ENCODE results near the gene QPCTL.
A peak's percentile ranks its signal among the peaks of the same experiment; 100 is the strongest.

The QPCTL gene

GRCh38 chr19:45692187-45693105, at the start of gene QPCTL:
QPCTL (plus strand) TSS chr19:45692666; CDS start chr19:45692704, 38 bp downstream.
- FAIRE-seq, result peak; percentile 99

GRCh38 chr19:45643024-45643926, 49.2 kb upstream of the QPCTL start:
- FAIRE-seq, result peak; percentile 46

DNA sequence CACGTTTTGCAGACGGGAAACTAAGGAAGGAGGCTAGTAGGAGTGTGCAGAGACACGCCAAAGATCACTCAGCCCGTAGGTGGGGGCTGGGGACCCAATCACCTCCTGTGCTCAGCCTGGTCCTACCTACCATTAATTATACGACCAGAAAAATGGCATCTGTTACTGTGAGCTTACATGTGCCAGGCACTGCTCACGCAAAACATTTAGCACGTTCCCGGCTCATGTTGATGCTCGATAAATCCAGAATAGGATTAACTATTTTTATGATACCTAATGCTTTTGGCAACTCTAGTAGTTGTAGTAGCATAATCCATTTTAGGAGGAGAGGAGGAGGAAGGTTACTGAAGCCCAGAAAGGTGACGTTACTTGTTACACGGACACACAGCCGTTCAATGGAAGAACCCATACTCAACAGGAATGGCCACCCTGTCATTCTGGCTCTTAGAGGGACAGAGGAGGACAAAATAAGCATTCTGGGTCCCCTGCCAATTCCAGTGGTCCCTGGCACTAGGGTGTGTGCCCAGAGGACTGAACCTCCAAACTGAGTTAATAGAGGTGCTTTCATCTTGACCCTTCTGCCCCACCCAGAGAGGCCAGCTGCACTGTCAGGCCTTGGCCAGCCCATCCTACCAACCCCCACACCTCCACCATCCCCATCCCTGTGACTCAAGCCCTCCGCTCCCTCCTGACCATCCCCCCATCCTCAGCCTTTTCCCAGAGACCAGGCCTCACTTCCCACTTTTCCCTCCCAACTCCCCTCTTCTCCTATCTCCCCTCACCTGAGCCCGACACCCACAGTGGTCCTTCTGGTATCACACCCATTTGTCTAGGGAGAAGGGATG, 48.3 kb upstream of the QPCTL start:
- FAIRE-seq, result no peak

DNA sequence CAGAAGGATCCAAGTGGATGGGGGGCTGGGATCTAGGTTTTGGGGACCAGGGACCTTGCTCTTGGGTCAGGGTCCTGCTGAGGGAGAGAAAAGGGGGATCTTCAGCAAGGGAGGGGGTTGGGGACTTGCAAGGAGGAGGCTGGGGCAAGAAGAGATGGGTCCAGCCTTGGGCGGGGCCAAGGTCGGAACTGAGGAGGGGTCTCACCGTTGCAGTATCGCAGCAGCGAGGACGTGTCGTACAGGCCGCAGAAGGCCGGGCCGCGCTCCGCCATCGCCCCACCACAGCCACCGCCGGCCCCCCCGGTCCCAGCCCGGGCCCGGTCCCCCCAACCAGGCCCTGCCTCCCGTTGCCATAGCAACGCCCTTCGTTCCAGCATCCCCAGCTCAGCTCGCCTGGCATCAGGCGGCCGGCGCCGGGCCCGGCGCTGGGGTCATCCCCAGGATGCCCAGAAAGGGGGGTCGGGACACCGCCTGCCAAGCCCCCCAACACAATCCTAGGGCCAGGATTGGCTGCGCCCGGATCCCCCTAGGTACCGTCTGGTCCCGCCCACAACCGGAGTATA, 47.3 kb upstream of the QPCTL start:
- FAIRE-seq, result no peak

GRCh38 chr19:45645631-45646344, 46.7 kb upstream of the QPCTL start:
- no peak for FAIRE-seq

DNA sequence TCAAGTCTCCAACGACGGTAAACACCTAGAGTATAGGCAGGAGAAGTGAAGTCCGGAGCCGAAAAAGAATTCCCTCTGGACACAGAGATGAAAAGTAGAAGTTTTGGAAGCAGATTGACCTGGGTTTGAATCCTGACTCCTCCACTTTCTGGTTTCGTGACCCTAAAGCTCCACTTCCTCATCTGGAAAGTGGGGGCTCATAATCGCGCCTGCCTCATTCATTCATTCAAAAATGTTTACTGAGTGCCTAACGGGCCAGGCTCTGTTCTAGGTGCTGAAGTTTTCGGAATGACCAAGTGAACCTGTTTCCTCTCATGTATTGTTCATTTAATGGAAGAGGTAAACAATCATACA, 46.1 kb upstream of the QPCTL start:
- FAIRE-seq, result no peak

DNA sequence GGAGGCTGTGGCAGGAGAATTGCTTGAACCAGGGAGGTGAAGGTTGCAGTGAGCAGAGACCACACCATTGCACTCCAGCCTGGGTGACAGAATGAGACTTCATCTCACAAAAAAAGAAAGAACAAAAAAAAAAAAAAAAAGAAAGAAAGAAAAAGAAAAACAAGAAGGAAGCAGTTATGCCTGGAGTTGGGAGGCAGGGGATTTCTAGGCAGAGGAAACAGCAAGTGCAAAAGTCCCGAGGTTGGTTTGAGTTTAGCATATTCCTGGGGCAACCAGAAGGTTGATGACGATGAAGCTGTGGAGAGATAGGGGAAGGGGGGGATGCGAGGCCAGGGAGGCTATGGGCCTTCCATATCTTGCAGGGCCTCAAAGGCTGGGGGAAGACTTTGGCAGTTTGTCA, 41.7 kb upstream of the QPCTL start:
- no peak for FAIRE-seq

DNA sequence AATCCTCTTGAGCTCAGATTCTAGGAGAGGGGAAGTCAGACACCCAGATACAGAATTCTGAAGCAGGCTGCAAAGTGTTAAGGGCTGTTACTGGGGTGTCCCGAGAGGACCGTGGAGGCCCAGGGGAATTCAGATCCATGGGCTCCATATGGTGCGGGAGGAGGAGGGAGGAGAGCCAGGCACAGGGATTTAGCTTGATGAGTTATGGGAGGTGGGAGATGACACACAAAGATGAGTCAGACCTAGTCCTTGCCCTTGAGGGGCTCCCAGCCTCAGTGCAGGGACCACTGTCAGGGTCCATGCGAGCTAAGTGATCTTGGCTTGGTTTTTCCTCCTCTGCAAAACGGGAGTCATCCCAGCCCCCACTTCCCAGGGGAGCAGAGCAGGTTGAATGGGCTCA, 38.8 kb upstream of the QPCTL start:
- FAIRE-seq, result no peak

GRCh38 chr19:45655073-45655472, 37.4 kb upstream of the QPCTL start:
- FAIRE-seq, result no peak

GRCh38 chr19:45657520-45658167, 34.8 kb upstream of the QPCTL start:
- FAIRE-seq, result no peak

DNA sequence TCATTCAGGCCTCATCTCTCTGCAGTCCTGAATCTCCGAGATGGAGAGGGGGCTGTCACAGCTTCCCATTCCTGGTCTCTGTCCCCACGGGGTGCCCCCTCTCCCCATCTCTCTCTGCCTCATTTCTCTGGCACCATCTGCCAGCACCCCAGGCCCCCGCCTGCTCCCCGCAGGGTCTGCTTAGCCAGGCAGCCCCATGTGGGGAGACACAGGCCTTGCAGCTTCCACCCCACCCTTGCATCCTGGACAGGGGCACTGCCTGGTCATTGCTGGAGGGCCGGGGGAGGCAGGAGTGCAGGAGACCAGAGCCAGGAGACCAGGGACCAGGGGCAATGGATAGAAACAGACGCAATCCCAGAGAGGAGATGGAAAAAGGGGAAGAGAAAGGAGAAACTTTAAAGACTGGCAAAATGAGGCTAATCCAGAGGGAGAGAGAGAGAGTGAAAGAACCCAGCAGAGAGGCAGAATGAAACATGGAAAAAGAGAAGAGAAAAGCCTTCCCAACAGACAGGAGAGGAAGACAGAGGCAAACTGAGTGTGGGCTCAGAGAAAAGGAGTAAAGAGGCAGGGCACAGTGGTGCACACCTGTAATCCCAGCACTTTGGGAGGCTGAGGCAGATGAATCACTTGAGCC, 33.3 kb upstream of the QPCTL start:
- no peak for FAIRE-seq

- no peak for FAIRE-seq
Observed at GRCh38 chr19:45660636-45661035, 31.8 kb upstream of the QPCTL start.

- FAIRE-seq, result no peak
Observed at GRCh38 chr19:45663800-45664199, 28.7 kb upstream of the QPCTL start.

DNA sequence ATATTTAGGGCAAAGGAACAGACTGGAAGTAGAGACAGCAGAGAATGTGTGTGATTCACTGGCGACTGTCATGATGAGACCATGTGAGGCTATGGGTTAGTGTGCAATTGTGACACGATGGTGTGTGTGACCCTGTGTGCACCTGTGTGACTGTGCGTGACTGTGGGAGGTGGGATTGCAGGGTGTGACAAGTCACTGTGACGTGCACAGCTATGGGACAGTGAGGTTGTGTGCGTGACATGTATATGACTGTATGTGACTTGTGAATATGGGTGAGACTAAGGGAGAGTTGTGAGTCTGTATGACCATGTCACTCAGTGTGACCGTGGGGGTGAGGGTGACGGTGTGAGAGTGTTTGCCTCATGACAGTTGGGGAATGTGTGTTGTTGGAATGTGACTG, 27.9 kb upstream of the QPCTL start:
- no peak for FAIRE-seq

- FAIRE-seq, result no peak
Observed at GRCh38 chr19:45667620-45668341, 24.7 kb upstream of the QPCTL start, which contains the start of gene GIPR. GIPR (plus strand) TSS chr19:45668221; CDS start chr19:45669521, 1,300 bp downstream.

DNA sequence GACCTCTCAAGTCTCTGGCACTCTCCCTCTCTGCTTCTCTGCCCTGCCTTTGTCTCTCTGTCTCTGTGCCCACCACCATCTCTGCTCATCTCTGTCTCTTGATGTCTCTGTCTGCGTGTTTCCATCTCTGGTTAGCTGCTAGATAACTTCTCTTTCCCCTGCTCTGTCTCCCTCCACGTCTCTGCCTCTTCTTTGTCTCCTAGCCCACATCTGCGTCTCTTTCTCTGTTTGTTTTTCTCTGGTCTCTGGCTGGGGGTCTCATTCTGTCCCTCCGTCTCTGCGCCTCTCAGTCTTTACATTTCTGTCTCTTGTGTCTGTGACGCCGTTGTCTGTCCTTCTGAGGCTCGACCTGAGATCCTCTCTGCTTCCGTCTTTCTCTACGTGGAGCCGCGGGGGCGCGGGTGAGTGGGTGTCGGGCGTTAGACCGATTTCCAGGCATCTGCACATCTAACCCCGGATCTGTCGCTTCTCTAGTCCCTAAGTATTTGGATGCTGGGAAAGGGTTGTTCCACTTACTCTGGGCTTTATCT, 24.1 kb upstream of the QPCTL start:
- no peak for FAIRE-seq

- no peak for FAIRE-seq
Observed at GRCh38 chr19:45670670-45671453, 21.6 kb upstream of the QPCTL start.

DNA sequence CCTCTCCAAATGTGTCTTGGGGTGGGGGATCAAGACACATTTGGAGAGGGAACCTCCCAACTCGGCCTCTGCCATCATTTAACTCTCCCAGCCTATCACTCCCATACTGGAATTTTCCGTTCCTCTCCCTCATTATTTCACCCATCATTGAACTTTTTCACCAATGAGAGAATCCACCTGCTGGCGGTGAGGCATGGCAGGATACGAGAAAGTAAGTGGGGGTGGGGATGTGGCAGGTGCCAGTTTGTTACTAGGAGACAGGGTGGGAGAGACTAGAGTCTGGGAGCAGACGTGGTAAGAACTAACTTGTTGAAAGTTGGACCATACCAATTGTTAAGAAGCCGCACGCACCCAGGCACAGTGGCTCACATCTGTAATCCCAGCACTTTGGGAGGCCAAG, 17.5 kb upstream of the QPCTL start:
- no peak for FAIRE-seq

- FAIRE-seq, result no peak
Observed at GRCh38 chr19:45676851-45677263, 15.6 kb upstream of the QPCTL start.

Measured in A204.1 (cell line).